Stimulated activated CD8-positive, alpha-beta memory T cell treated with anti-CD3 and anti-CD28 coated beads, Interleukin-15, amount 100 ng/mL, for 24 hours (primary cell): ENCODE data around the gene CPSF3.

Experiments
- DNase-seq: peaks from one replicate; pipeline ENCODE4 v3.0.0-alpha.2; 2020; ENCODE audit warnings: low read depth

Gene CPSF3

GRCh38 chr2:9419541-9419940, 3.9 kb upstream of the CPSF3 start:
- DNase-seq, result no peak

DNA sequence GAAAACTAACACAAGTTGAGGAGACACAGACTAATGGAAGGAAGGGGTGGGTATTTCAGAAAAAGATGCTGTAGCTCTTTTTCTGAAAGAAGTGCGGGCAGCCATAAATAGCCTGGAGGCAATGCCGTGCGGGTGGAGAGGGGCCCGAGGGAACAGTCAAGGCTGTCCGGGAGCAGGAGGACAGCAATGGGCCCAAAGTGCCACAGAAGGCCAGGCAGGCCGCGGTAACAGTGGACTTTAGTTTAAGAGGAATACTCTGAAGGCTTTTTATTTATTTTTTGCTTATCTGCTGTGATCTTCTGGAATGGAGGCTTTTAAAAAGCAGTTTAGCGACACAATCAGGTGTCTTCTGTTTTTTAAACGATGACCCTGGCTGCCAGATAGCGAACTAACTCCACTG, 3.0 kb upstream of the CPSF3 start:
- DNase-seq, result no peak

DNA sequence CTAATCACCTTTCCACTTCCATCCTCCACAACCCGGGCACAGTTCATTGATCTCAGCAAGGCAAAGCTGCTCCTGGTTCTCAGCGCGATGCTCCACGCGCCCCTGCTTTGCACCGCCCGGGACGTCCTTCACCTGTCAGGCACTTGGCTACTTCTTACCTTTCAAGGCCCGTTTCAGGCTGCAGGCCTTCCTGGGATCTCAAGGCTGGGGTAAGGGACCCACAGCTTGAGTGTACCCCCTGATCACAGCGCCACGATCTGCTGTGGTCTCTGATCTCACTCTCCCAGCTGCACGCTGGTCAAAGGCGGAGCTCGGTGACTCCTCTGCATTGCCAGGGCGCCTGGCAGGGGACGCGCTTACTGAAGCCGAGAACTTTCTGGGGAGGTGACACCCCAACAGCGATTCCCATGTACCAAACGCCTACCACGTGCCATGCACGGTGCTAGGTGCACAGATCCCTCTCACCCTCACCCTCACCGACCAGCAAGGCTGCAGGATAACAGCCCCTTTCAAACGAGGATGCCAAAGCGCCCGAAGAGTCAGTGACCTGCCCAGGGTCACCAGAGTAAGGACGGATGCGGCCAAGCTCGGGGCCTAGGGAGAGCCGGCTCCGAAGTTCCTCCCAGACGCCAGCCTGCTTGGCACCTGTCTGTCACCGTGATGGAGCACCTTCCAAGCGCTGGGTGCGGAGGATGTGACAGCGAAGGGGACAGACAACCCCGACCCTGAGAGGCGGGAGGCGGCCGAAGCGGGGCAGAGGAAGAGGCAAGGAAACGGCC, 944 bp upstream of the CPSF3 start:
- DNase-seq, result peak; percentile 19

GRCh38 chr2:9423922-9424272, 443 bp downstream of the CPSF3 start:
- DNase-seq, result no peak

- DNase-seq, result no peak
Measured at GRCh38 chr2:9424447-9425164, 1.2 kb downstream of the CPSF3 start.

GRCh38 chr2:9428965-9429577, 5.6 kb downstream of the CPSF3 start:
- no peak for DNase-seq

DNA sequence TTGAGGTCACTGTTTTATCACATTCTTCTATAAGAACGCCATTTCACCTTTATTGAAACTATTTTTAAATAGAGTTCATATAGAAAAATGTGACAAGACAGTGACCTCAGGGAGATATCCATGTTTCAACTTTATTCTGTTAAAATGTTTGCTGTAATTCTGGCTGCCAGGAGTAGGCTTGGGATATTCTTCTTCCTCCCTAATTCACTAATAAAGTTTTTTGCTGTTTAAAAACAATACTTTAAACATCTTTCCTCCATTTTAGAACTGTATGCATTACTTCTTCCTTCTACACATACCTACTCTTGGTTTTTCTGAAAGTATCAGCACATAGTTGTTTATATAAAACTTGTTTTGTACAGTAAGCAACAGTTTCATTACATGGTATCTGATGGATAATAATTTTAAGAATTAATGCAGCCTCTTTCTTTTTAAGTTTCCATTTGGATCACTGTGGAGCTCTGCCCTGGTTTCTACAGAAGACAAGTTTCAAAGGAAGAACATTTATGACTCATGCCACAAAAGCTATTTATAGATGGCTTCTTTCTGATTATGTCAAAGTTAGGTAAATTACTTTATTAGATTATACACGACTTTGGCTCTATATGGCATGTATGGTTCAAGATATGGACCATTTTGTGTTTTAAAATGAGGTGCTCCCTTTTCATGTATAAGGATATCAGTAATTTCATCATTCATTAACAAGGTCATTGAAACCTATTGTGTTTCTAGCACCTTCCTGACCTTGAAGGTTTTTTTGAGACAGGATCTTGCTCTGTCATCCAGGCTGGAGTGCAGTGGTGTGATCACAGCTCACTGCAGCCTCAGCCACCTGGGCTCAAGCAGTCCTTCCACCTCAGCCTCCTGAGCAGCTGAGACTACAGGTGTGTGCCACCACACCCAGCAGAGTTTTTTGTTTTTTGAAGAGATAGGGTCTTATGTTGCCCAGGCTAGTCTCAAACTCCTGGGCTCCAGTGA, 7.2 kb downstream of the CPSF3 start:
- no peak for DNase-seq

DNA sequence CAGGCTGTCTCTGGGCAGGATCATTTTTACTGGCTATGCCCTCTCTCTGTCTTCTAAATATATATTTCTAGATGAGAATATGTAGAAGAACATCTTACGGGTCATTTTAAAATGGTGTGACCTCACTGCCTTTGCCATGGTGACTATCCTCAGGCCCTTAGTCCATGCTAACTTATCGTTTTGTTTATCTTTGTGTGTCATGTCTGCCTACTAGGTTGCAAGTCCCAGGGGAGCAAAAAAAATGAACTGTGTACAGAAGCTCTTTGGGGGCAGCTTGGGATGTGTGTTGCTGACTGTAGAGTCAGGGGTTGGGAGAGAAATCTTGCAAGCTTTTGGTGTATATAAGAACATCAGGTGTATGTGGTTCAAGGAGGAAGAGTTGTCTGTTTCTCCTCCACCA, 11.0 kb downstream of the CPSF3 start:
- no peak for DNase-seq

DNA sequence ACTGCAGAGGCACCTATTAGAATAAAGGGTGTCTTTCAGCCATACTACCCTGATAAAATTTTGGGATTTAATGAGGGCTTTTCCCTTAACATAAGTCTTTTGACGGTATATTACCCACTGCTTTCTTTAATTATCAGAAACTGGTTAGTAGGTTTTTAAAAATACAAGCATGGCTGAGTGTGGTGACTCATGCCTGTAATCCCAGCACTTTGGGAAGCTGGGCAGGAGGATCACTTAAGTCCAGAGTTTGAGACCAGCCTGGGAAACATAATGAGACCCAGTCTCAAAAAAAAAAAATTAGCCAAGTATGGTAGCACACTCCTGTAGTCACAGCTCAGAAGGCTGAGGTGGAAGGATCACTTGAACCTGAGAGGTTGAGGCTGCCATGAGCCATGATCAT, 16.1 kb downstream of the CPSF3 start:
- no peak for DNase-seq

DNA sequence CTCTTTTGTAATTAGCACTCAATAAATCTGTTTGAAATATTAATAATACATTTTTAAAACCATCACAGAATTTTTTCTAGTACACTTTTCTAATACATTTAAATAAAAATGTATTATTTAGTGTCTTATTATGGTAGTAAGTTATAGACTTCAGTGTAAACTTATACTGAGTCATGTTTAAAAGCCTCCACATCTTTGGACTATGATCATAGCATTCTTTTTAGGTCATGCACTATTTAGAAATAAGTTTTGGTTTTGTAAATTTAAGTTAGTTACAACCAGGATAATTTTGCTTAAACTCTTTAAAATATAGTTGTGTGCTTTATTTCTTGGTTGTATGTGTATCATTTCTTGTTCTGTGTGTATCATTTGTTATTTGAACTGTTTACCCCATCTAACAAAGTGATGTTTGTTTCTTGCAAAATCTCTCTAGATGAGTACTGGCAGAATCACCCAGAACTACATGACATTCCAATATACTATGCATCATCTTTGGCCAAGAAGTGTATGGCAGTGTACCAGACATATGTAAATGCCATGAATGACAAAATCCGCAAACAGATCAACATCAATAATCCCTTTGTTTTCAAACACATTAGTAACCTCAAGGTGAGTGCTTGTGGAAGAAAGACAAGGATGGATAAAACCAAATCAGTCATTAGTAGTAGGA, 16.7 kb downstream of the CPSF3 start:
- no peak for DNase-seq

GRCh38 chr2:9441556-9441955, 18.1 kb downstream of the CPSF3 start:
- DNase-seq, result no peak

DNA sequence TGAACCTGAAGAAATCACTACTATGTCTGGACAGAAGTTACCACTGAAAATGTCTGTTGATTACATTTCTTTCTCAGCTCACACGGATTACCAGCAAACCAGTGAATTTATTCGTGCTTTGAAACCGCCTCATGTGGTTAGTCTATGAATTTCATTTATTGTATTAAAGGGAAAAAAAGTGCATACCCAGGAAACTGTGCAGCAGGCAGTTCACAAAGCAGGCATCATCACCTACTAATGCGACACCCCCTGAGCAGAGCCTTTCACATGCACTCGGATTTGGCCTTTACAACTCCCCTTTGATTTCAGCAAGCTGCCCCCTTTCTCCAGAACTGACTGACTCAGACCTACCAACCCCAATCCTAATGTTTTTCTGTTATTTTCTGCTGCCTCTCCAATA, 20.1 kb downstream of the CPSF3 start:
- no peak for DNase-seq

GRCh38 chr2:9445089-9445488, 21.6 kb downstream of the CPSF3 start:
- no peak for DNase-seq

- no peak for DNase-seq
Measured at GRCh38 chr2:9451231-9451630, 27.8 kb downstream of the CPSF3 start.

DNA sequence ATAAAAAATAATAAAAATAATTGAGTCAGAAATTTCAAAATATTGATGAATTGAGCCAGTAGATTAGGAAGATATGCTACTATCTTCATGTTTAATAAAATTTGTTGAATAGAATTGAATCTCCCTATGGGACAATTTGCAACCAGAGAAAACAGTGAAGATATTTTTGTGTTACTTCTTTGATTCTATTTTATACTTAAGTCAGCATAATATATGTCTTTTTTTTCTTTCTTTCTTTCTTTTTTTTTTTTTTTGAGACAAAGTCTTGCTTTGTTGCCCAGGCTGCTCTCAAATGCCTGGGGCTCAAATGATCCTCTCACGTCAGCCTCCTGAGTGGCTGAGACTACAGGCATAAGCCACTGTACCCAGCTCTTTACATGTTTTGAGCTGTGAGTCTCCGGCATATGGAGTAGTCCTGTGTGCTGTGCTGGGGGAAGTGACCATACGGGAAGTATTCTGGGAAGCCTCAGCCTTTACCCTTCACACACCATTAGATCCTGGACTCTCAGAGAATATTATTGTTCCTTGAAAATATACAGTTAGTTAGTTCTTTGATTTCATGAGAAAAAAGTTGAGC, 37.1 kb downstream of the CPSF3 start:
- DNase-seq, result no peak

GRCh38 chr2:9461079-9461478, 37.6 kb downstream of the CPSF3 start:
- no peak for DNase-seq

DNA sequence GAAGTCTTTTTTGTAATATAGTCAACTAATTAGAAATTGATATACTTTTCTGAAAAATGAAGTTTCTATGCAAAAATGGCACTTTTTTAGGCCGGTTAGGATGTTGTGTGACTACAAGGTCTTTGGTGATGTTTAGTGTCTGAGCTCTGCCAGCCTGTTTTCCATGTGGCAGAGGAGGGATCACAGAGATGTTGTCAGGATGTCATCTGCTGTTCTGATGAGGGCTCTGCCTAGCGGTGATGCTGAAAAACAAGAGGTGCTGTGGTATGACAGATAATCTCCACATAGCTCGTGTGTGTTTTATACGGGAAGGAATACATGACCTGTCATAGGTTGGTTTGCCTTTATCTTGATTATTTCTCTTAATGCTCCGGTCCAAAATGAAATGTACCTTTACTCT, 38.9 kb downstream of the CPSF3 start:
- DNase-seq, result no peak

DNA sequence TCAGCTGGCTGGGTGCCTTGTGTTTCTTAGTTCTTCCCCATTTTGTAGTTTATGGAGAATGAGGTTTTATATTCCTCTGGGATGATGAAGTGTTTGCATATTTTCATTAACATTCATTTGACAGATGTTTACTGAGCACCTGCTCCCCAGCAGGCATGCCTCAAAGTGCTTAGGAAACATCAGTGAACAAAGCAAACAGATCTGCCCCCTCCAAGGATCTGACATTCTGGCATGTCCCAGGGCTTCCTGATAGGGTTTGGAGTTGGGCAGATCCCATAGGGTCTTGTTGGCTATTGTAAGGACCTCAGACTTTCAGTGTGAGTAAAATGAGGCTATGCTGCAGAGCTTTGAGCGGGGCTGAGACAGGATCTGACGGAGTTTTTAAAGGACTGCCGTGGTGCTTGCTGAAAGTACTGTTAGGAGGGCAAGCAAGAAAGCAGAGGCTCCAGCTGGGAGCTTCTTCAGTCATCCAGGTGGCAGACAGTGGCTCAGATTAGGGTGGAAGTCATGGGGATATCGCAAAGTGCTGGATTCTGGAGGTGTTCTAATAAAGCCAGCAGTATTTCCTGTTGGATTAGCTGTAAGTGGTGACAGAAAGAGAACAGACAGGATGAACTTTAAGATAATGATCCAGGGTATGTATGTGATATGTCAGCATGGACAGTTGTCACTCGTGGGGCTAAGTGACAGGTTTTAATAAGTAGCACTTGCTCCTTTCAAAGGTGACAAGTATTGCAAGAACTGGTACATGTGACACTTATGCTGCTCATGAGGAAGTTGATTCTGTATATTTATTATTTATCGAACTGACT, 39.6 kb downstream of the CPSF3 start:
- no peak for DNase-seq

DNA sequence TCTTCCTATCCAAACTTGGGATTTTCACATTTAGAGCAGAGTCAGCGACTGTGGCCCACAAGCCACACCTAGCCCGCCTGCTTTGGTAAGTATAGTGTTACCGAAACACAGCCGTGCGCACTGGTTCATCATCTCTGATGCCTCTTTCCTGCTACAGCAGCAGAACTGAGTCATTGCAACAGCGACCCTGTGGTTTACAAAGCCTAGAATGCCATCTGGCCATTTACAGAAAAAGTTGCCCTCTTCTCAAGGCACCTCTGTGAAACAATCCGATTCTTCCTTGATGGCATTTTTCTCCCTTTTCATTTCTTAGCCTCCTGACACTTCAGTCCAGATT, 40.2 kb downstream of the CPSF3 start:
- DNase-seq, result no peak

- DNase-seq, result no peak
Measured at GRCh38 chr2:9465170-9465569, 41.7 kb downstream of the CPSF3 start.
